Measurements from ENCODE around the gene NEURL3.

NEURL3 gene

GRCh38 chr2:96449637-96450036 is 55.5 kb downstream of the NEURL3 start:
- TF ChIP-seq SIN3A (IDR thresholded peaks at IDR 0.05; ENCODE audit: borderline replicate concordance, insufficient read depth, low read length): no peak
- no peak for TF ChIP-seq TAF1 (IDR thresholded peaks at IDR 0.05; ENCODE audit: borderline replicate concordance, insufficient read depth, low read length)
- TF ChIP-seq REST (IDR thresholded peaks at IDR 0.05; ENCODE audit: insufficient read depth in 1 of 2, low read depth in 2 of 2, low read length in 2 of 2): no peak
- TF ChIP-seq FOXP2 (optimal IDR thresholded peaks at IDR 0.05; ENCODE audit: borderline replicate concordance, extremely low read depth, extremely low read length, insufficient read depth): no peak
- TF ChIP-seq POLR2AphosphoS5 (IDR thresholded peaks at IDR 0.05; ENCODE audit: low read depth, low read length): no peak

- TF ChIP-seq FOXP2 (optimal IDR thresholded peaks at IDR 0.05; ENCODE audit: borderline replicate concordance, extremely low read depth, extremely low read length, insufficient read depth) (no peak), SIN3A (IDR thresholded peaks at IDR 0.05; ENCODE audit: borderline replicate concordance, insufficient read depth, low read length) (no peak), TAF1 (IDR thresholded peaks at IDR 0.05; ENCODE audit: borderline replicate concordance, insufficient read depth, low read length) (no peak), REST (IDR thresholded peaks at IDR 0.05; ENCODE audit: insufficient read depth in 1 of 2, low read depth in 2 of 2, low read length in 2 of 2) (no peak), POLR2AphosphoS5 (IDR thresholded peaks at IDR 0.05; ENCODE audit: low read depth, low read length) (no peak)
These were observed 56.0 kb downstream of the NEURL3 start for GRCh38 chr2:96449174-96449573.

- no peak for TF ChIP-seq SIN3A (IDR thresholded peaks at IDR 0.05; ENCODE audit: borderline replicate concordance, insufficient read depth, low read length)
- no peak for TF ChIP-seq TAF1 (IDR thresholded peaks at IDR 0.05; ENCODE audit: borderline replicate concordance, insufficient read depth, low read length)
These were observed 57.4 kb downstream of the NEURL3 start for GRCh38 chr2:96447726-96448125.

All from PFSK-1 (cell line).